Suppressor macrophage treated with lipopolysaccharide for 1 hour (primary cell): Measurements from ENCODE around the gene ATP2B2.
"Not testable (repeated sequence)": the region's sequence is repeated elsewhere in the genome, so short reads cannot be mapped to it uniquely, and the experiment has no call there.

Source experiments
- DNase-seq, 3 donors: peaks; one replicate each; pipeline ENCODE4 v3.0.0-alpha.2; 2020 to 2022

Gene ATP2B2

DNA sequence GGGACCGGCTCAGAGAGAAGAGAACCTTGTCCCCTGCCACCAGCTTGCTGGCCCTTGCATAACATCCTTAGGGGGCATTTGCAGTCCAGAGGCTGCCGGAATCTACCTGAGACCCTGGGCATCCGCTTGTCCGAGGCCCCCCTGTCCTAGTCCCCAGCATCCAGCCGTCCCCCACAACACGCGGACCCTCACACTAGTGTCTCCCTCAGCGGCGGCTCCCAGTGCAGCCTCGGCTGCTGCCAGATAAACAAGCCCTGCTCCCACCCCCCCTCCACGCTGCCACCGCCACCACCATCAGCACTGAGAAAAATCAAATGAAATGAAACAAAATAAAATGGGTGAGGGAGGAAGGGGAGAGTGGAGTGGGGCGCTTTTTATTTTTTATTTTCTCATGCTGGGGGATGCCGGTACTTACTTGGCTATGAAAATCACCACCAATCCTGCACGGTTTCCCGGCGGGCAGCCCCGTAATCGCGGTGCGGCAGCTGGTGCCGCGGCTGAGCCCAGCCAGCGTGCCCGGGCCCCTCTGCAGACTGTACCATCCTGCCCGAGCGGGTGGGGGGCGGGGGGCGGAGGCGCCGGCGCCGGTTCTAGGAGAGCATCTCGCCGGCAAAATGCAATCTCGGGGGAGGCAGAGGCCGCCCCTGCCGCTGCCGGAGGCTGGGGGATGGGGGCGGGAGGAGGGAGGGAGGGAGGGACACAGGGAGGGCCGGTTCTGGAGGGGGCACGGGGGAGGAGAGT lies at the start of gene ATP2B2:
ATP2B2 (minus strand) TSS at position 537 of the 741 bp plus-strand sequence. CDS start 56,043 bp downstream, outside the sequence.
- DNase-seq: no peak

DNA sequence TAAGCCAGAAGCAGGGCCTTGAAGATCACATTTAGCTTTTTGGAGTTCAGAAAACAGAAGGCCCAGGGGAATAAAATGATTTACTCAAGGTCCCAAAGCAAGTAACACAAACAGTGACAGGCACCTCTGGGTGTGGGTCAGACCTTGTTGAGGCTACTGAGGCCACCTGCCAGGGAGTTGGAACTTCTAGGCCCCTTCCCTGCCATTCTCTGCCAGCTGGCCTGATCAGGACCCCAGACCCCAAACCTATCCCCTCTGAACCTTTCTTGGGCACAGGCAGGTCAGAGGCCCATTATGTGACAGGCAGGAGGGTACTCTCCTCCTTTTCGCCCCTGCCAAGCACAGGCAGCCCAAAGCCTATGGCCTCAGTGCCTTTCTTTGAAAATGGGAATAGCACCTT lies 49.4 kb upstream of the ATP2B2 start:
- DNase-seq: no peak

DNA sequence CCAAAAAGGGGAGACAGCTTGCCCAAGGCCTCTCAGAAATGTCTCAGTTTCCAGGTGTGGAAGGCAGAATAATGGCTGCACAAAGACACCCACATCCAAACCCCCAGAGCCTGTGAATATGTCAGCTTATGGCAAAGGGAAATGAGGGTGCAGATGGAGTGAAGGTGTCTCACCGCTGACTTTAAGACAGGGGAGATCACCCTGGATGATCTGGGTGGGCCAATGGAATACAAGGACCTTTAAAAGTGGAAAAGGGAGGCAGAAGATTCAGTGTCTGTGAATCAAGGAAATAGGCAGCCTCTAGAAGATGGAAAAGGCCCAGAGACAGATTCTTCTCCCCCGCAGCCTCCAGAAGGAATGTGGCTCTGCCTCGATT lies 48.8 kb upstream of the ATP2B2 start:
- no peak for DNase-seq

DNA sequence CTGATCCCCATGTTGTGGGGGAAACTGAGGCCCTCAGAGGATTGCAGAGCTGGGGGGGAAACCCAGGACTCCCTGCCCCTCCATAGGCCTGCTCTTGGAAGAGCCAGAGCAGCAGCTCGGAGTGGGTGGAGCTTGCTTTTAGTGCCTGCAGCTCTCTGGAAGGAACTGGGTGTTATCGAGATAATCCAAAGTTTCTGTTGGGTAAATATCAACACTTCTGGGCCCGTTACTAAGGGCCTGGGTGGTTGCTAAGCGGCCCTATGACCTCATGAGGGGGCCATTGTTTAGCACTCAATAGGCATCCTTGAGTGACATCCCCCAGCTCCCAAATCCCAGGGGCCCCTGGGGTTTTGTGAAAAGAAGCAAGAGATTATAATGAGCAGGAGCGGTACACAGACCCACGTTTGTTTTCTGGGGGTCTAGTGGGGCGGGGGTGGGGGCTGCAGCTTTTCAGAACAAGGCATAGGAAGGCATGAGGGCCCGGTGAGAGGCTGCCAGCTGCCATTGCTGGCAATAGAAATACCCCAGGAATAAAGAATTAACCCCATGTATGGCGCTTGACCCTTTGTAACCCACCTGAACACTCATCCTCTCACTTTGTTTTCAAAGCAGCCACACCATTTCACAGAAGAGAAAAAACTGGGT lies 48.3 kb upstream of the ATP2B2 start:
- no peak for DNase-seq

DNA sequence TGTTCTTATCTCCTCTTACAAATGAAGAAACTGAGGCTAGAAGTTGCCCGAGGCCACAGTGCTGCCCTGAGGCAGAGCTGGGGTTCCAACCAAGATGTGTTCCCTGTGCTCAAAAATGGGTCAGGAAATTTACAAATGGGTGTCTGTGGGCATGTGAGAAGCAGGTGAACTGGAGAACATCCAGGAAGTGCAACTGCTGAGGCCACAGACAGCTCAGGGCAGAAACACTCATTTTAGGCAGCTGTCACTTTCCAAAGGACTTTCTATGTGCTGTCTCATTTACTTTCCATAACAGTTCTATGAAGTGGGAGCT lies 47.2 kb upstream of the ATP2B2 start:
- no peak for DNase-seq

DNA sequence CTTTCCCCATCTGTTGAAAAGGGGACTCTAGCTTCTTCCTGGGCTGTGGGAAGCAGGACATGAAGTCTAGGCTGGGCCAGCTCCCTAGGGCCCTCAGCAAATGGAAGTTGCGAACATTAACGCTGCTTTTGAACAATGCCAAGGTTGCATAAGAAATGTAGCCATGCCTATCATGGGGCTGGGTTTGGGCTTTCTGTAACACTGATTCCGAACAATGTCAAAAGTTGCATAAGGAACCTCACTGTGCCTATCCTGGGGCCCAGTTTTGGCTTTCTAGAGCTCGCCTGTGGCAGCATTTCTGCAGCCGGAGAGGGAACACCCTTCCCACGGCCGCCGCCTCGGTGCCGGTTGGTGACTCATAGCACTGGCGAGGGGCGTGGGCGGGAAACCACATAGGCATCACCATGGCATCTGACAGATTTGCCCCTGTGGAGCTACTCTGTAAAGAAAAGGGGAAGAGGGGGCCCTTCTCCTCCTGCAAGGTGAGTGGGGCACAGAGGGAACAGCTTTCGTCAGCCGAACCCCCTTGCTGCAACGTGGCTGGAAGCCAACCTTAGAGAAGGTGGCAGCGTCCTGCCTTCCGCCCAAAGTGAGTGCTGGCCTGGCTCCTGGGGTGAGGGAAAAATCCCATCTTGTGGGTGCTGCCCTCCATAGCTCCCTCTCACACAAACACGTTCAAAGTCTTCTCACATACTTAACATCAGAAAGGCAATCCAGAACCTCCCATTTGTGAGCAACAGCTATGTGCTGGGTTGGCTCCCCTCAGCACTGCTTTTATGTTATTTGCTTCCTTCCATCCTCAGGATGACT lies 46.6 kb upstream of the ATP2B2 start:
- peak; percentile 97 for DNase-seq

DNA sequence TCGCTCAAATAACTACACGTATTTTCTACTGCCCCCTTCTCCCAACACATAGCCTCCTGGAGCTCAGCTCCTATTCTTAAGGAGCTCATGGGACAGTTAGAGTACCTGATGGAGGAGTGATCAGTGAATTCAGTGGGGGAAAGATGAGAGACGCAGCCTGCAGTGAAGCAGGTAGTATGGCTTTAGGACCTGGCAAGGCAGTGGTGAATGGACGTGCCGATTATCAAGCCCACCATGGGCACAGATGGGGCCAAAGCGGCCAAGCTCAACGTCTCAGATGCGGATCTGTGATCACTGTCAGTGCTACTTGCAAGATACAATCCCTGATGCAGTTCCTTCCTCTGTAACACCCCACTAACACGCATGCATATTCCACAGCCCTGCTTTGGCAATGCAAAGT lies 45.8 kb upstream of the ATP2B2 start:
- no peak for DNase-seq

DNA sequence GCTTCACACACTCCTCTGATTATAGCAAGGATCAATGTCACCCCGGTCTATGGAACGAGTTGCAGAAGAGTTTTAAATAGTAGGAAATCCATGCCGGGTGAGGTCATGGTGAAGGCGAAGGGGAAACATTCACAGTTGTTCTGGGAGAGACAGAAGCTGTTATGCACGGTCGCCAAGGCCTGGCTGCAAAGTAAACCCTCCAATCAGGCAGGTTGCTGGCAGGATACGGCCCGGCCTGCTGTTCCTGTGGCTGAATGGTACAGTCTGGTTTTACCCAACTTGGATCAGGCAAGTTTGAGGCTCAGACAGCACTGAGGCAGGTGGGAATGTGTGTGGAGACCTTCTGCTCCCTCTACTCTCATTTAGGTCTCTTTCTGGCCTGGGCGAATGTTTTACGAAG lies 45.3 kb upstream of the ATP2B2 start:
- DNase-seq: no peak

DNA sequence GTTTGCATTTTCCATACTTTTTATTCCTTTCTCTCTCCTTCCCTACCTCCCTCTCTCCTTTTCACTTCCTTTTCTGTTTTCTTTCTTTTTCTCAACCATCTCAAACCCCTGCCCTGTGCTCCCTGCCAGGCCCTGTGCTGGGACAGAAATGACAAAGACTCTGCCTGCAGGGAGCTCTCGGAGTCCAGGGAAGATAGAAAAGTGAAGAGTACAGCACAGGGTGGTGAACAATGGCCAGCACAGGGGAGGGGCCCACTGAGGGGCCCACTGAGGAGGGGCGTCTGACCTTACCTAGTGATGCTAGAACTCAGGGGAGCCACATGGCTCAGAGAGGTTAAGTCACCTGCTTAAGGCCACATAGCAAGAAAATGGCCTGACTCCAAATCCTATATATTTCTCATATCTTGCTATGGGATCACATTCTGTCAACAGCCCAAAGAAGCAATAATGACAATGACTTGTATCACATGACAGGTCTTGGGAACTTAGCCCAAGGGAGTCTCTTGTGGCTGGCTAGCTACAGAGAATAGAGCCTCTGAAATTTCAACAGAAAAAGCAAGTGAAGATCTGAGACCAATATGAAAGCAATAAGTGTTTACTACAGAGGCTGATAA lies 44.3 kb upstream of the ATP2B2 start:
- DNase-seq: no peak

DNA sequence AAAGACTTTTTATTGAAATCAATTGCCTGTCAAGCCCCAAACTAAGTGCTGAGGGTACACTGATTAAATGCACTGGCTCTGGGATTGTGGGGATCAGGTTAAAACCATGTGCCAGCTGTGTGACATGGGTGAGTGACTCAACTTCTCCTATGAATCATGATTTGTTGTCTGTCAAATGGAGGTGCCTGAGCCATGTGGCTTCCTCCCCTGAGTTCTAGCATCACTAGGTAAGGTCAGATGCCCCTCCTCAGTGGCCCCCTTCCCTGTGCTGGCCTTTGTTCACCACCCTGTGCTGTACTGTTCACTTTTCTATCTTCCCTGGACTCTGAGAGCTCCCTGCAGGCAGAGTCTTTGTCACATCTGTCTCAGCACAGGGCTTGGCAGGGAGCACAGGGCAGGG lies 43.6 kb upstream of the ATP2B2 start:
- peak; percentile 31 to 47 (median 41) for DNase-seq

DNA sequence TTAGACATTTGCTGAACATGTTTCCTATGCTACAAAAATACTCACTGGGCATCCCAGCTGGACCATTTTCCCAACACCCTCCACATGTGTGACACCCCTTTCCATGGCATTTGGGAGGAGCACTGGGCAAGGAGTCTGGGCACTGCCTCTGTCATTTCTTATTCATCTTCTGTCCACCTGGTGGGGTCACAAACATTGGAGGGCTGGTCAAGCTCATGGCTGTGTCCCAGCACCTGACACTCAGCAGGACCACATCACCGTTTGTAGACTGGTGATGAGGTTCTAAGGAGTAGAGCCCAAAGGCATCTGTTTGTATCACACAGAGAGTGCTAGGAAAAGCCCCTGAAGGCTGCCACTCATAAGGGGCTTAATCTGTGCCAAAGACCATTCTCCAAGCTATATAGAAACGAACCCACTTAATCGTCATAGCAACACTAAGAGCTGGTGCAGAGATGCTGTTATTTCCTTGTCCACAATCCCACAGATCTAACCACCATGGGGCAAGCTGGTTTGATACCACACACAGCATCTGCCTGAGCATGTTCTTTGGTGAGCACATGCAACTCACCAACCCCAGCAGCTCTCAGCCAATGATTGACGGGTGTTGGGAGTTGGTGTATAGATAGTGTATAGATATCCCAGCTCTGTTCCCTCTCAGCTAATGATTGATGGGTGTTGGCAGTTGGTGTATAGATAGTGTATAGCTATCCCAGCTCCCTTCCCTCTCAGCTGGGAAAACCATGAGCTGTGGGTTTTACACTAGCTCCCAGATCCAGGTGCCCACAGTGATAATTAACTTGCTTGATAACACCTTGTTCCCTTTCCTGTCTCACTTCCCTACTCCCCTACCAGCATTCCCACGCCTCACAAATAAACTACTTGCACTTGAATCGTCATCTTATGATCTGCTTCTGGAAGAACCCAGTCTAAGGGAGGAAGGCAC lies 42.7 kb upstream of the ATP2B2 start:
- no peak for DNase-seq

DNA sequence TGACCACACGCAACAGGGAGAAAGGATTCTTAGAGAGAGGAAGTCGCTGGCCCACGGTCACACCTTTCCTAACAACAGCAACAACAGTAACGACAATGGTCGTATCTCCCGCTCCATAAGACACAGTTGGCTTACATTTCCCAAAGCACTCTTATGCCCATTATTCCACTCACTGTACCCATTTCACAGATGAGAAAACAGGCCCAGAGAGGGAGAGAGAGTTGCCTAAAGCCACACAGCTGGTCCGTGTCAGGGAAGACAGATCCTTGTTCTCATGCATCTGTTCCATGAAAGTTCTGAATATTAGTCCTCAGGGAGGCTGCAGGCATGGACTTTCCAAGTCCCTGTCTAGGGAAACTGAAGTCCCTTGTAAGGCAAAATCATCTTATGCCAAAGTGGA lies 42.0 kb upstream of the ATP2B2 start:
- DNase-seq: peak in 2 of 3 donors; percentile 10 to 42

DNA sequence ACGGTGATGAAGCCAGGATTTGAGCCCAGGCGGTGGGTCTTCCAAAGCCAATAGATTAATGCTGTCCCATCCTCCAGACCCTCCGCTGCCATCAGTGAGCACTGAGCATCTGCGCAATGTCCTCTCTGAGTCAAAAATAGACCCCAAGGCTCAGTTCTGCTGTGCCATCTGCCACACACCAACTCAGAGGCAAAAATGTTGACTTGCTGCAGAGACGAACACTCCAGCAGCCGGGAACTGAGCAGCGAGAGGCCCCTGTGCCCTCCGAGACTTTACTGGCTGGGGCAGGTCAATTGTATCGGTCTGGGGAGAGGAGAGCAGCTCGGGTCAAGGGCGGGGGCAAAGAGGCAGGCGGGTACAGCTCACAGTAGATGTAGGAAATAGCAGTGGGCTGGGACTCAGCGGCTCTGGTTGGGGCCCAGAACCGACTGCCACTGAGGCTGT lies 41.5 kb upstream of the ATP2B2 start:
- no peak for DNase-seq

DNA sequence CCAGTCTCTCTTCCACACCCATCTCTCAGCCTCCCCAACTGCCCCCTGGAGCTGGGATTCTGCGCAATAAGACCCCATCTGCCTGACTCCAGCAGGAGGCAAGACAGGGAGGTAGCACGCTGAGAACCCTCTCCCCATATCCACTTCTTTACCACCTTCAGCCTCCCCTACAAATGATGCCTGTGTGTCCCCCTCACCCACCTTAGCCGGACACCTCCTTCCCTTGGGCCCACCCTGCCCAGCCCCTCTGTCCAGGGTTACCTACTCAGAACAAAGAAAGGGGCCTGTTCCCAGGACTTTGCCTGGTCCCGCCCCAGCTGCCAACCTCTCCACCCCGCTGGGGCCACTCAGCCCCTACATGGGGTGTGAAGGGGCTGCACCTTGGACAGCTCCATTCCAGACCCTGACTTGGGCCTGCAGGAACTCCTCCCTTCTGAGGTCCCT lies 40.8 kb upstream of the ATP2B2 start:
- no peak for DNase-seq

DNA sequence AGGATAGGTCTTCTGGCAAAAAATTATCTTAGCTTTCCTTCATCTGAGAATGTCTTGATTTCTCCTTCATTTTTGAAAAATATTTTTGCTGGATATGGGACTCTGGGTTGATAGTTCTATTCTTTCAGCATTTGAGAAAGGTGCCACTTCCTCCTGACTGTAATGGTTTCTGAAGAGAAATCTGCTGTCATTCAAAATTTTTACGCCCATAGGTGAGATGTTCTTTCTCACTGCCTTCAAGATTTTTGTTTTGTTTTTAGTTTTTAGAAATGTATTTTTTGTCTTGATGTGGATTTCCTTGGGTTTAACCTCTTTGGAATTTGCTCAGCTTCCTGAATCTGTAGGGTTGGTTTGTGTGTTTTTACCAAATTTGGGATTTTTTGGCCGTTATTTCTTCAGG lies 37.1 kb upstream of the ATP2B2 start:
- no peak for DNase-seq

DNA sequence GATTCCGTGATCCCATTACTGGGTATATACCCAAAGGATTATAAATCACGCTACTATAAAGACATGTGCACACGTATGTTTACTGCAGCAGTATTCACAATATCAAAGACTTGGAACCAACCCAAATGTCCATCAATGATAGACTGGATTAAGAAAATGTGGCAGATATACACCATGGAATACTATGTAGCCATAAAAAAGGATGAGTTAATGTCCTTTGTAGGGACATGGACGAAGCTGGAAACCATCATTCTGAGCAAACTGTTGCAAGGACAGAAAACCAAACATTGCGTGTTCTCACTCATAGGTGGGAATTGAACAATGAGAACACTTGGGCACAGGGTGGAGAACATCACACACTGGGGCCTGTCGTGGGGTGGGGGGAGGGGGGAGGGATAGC lies 35.0 kb upstream of the ATP2B2 start:
- DNase-seq: not testable (repeated sequence)

DNA sequence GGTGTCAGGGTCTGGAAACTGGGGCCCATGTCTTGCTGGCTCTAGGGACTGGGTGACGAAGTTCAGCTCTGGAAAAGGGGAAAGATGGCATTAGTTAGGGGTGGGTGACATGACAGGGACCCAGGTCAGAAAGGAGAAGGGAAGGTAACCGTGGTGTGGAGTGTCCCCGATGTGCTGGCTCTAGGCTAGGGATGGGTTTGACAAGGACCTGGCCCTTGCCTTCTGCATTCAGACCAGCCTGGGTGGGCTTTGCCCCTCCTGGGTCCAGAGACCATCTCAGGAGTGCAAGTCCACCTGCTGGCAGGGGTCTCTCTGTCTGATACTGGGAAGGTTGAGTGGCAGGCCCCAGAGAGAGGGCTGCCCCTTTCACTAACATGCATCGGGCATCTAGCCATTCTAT lies 28.7 kb upstream of the ATP2B2 start:
- DNase-seq: no peak

DNA sequence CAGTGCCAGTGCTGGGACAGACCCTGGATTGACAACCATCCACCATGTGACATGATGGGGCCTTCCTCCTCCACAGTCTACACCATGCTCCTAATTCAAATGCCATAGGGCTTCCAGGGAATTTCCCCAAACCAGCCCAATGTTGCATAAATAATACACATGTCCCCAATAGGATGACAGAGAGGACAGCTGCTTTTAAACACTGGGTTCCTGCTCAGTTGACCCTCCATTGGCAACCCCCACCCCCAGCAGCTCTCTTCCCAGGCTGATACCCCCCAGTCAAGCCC lies 28.3 kb upstream of the ATP2B2 start:
- peak; percentile 48 to 58 (median 54) for DNase-seq

DNA sequence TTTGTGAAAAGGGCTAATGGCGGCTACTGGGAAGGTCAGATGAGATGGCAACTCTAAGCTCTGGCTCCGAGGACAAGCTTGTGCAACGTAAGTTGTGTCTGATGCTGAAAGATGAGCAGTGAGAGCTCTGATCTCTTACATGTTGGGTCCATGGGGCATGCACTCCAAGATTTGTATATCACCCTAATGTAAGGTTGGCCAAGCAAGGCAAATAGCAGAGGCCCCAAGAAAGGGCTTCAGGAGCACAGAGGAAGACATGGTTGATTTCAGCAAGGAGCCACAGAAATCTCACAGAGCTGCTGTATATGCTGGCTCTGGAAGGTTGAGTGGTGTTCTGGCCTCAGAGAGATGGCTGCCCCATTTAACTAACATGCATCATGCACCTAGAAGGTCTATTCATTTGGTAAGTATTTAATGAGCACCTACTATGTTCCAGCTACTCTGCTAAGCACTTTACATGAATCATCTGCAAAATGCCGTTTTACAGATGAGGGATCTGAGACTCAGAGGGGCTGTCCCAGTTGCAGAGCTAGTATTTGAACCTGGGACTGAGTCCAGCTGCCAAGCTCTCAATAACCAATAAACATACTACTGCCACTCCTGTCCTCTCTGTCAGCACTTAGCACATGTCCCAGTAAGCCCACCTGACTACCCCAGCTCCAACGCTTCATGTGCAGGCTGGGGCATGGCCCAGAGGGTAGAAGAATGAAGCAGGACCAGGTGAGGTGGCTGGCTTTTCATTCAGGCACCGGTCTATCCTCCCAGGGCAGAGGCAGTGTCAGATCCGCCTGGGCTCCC lies 27.8 kb upstream of the ATP2B2 start:
- no peak for DNase-seq

DNA sequence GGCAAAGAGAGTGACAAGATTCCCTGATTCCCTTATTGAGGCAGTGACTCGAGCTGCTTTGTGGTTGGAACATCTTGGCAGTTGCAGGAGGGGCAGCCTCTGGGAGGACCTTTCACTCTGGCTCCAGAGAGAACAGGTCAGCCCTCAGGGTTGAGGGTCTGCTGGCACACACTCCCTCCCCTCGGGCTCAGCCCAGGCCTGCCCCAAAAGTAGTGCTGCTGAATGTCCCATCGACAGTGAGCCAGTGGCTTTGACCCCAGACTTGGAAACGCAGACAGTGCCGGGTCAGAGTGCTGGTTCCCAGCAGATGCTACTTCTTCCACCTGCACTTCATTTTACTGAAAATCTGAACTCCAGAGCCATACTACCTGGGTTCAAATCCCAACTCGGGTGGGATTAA lies 25.6 kb upstream of the ATP2B2 start:
- DNase-seq: no peak

DNA sequence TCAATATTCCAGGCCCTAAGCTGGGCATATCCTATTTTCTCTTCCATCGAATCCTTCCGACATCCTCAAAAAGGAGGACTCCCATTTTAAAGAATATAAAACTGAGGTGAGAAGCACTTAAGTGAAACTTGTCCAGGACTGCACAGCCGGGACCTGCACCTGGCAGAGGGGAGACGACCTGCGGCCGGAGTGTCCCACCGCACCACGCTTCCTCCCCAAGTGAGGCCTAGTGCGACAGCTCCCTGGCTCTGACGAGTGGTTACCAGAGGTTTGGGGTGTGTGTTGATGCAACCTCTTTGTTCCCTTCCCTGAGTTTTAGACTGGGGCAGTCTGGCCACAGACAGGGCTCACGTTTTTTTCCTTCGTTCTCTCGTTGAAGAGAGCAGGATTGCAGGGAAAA lies 24.9 kb upstream of the ATP2B2 start:
- DNase-seq: no peak

DNA sequence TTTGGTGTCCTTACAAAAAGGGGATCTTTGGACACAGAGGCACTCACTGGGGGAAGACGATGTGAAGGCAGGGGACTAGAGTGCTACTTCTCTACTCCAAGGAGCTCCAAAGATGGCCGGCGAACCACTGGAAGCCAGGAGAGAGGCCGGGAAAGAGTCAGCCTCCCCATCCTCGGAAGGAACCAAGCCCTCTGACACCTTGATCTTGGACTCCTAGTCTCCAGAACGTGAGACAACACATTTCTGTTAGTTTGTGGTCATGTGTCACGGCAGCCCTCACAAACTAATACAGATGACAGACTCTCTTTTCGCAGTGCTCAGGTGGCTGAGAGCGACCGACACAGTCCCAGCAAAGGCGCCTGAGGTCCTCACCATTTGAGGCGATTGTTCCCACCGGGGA lies 24.4 kb upstream of the ATP2B2 start:
- no peak for DNase-seq
